Endothelial cell of hepatic sinusoid (primary cell): ENCODE results near the gene CDH16.
"Not testable (repeated sequence)": the region's sequence is repeated elsewhere in the genome, so short reads cannot be mapped to it uniquely, and the experiment has no call there.

Source experiments
- in situ Hi-C: cut with HindIII; loops from 2 replicates; pipeline ENCODE4 v1.10.0; 2017; ENCODE audit warnings: low sequenced_read_pairs

The CDH16 gene

DNA sequence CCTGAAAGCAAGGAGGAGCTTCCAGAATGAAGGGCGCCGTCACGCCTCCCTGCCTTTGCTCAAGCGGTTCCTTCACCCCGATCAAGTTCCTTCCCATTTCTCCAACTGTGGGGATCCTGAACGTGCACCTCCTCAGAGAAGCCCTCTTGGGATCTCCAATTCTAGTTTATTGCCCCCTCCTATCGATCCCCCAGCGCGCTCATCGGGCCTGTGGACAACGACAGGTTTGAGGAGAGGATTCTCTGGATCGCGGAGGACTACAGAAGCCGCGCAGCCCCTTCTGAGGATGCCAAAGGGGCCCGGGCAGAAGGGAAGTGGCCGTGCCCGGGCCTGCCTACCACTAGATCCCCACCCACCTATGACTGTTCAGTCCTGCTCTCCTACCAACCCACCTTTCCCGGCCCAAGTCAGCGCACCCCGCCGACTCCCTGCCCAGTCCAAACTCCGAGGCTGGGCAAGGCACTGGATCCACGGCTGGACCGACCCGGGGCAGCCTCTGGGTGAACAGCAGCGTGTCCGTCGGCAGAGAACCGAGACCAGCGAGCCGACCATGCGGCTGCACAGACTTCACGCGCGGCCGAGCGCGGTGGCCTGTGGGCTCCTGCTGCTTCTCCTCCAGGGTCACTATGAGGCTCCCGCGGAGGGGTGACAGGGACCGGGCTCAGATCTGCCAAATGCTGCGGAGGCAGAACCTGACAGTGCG lies 29.6 kb upstream of the CDH16 start:
- in situ Hi-C loops, result no loop called here

DNA sequence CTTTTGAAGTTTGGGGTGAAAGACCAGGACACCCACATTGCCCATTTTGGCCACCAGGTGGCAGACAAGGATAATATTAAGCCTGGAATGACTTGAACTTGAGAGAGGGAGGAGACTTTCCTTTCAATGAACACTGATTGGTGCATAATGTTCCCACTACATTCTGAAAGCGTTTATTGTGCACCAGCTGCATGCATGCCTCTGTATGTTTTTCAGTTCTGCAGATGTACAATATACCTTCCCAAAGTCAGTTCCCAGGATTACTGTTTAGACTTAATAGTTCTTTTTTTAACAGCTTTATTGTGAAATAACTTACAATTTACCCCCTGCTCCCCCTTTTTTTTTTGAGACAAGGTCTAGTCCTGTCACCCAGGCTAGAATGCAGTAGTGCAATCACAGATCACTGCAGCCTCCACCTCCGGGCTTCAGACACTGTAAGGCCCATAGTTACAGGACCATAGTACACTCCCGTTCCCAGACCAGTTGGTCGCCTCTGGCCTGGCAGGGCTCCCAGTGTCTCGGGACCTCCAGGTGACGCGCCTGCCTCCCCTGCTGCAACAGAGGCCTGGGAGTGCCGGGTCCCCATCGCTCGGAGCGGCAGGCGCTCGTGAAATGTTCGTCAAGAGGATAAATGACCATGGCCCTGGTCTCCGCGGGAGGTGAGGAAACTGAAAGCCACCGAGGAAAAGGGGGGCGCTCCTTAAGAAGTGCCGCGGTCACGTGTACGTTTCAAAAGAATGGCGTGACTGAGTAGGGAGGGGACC lies 28.8 kb upstream of the CDH16 start:
- in situ Hi-C loops, result no loop called here

- in situ Hi-C loops, result no loop called here
Observed at GRCh38 chr16:66946974-66947301, 28.3 kb upstream of the CDH16 start.

GRCh38 chr16:66946541-66946940 lies 27.9 kb upstream of the CDH16 start:
- in situ Hi-C loops, result no loop called here

DNA sequence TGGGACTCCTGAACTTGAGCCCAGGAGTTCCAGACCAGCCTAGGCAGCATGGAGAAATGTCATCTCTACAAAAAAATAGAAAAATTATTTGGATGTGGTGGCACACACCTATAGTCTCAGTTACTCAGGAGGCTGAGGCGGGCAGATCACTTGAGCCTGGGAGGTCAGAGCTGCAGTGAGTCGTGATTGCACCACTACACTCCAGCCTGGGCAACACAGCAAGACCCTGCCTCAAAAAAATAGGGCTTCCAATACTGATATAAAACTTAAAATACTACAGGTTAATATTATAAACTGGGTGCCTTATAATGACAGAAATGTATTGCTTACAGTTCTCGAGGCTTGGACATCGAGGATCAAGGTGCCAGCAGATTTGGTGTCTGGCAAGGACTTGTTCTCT lies 27.3 kb upstream of the CDH16 start:
- in situ Hi-C loops, result no loop called here

DNA sequence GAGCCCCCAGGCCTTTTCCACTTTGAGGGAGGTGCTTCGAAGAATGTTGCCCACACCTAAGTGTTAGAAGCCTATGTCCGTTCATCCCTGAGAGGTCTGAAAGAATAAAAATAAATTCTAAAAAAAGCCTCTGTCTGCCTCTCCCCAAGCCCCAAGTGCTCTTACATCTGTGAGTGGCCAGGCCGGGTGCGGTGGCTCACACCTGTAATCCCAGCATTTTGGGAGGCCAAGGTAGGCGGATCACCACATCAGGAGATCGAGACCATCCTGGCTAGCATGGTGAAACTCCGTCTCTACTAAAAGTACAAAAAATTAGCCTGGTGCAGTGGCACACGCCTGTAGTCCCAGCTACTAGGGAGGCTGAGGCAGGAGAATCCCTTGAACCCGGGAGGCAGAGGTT lies 26.3 kb upstream of the CDH16 start:
- in situ Hi-C loops, result not testable (repeated sequence)

DNA sequence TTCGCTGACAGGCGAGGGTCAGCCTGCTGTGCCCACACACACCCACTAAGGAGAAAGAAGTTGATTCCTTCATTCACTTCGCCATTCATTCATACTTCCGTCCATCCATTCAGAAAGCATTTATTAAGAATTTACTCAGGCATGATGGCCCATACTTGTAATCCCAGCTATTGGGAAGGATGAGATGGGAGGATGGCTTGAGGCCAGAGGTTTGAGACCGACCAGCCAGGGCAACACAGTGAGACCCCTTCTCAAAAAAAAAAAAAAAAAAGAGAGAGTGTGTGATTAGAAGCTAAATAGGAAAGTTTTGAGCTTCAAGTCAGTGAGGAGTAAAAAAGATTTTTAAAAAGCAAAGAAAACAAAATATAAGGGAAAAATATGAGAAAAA lies 25.4 kb upstream of the CDH16 start:
- in situ Hi-C loops, result no loop called here

DNA sequence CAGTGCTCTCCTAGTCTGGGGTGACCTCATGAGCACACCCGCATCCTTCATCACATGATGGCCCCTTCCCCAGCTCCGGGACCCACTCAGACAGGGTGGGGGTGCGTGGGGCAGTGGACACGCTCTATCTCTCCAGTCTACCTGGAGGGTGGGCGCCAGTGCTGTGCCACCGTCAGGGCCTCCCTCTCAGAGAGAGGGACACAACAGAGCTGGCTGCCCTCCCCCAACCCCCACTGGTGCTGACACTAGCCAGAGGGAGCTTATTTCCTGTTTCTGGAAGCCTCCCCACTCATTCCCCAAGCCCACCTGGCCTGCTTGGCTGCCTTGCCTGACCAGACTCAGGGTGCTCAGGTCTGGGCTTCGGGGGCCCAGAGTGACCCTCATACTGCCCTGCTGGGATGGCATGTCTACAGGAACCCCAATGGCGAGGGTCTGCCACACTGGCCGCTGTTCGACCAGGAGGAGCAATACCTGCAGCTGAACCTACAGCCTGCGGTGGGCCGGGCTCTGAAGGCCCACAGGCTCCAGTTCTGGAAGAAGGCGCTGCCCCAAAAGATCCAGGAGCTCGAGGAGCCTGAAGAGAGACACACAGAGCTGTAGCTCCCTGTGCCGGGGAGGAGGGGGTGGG lies 24.9 kb upstream of the CDH16 start:
- in situ Hi-C loops, result no loop called here

- in situ Hi-C loops, result no loop called here
Observed at GRCh38 chr16:66942981-66943380, 24.3 kb upstream of the CDH16 start.

- in situ Hi-C loops, result no loop called here
Observed at GRCh38 chr16:66940236-66940635, 21.6 kb upstream of the CDH16 start.

DNA sequence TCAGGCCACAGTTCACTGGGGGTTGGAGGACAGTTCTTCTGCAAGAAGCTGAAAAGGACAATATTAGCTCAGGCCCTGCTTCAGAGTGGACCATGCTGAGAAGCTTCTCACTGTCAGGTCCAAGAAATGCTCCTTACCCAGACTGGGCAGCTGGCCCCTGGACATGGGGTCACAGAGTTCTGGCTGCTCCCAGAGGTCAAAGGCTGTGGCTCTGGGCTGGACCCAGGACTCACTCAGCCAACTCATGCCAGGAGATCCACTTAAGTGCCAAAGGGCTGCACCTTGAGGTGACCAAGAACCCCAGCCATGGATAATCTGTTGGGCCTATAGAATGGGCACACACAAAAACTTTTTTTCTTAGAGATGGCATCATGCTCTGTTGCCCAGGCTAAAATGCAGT lies 20.7 kb upstream of the CDH16 start:
- in situ Hi-C loops, result loop anchor here (5.0 to 10.0 kb wide), 3 partner anchors 57 to 445 kb away; partner anchors contain the start of gene PDP2

- in situ Hi-C loops, result loop anchor here (5.0 to 10.0 kb wide), 3 partner anchors 56 to 447 kb away; partner anchors contain the start of gene PDP2
Observed at GRCh38 chr16:66937725-66938337, 19.1 kb upstream of the CDH16 start.

- in situ Hi-C loops, result loop anchor here (5.0 to 10.0 kb wide), 3 partner anchors 55 to 448 kb away; partner anchors contain the start of gene PDP2
Observed at GRCh38 chr16:66936889-66937554, 18.3 kb upstream of the CDH16 start.

- in situ Hi-C loops, result loop anchor here (5.0 to 10.0 kb wide), 3 partner anchors 54 to 448 kb away; partner anchors contain the start of gene PDP2
Observed at GRCh38 chr16:66936462-66936861, 17.8 kb upstream of the CDH16 start.

DNA sequence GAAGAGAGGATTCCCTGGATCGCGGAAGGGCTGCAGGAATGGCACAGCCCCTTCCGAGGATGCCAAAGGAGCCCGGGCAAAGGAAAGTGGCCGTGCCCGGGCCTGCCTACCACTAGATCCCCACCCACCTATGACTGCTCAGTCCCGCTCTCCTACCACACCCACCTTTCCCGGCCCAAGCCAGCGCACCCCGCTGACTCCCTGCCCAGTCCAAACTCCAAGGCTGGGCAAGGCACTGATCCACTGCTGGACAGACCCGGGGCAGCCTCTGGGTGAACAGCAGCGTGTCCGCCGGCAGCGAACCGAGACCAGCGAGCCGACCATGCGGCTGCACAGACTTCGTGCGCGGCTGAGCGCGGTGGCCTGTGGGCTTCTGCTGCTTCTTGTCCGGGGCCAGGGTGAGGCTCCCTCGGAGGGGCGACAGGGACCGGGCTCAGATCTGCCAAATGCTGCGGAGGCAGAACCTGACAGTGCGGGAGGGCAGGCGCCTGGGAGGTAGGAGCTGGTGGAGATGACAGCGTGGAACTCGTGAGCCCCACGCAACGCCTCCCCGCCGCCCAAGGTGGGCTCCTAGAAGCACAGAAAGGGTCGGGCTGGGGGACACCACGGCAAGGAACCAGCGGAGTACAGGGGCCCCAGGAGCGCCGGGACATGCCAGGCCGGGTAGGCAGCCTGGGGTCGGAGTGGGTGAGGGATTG lies 16.8 kb upstream of the CDH16 start, which contains the start of gene CES2:
CES2 (plus strand) TSS at position 203 of the 698 bp plus-strand sequence; CDS start at position 323, 120 bp downstream.
- in situ Hi-C loops, result loop anchor here (5.0 to 10.0 kb wide), 3 partner anchors 53 to 449 kb away; partner anchors contain the start of gene PDP2

DNA sequence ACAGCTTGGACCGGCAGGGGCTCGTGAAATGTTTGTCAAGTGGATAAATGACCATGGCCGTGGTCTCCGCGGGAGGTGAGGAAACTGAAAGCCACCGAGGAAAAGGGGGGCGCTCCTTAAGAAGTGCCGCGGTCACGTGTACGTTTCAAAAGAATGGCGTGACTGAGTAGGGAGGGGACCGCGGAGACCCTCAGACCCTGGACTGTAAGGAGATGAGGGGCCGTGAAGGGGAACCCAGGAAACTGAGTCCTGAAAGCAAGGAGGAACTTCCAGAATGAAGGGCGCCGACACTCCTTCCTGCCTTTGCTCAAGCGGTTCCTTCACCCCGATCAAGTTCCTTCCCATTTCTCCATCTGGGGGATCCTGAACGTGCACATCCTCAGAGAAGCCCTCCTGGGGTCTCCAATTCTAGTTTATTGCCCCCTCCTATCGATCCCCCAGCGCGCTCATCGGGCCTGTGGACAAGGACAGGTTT lies 16.2 kb upstream of the CDH16 start:
- in situ Hi-C loops, result loop anchor here (5.0 to 10.0 kb wide), 3 partner anchors 53 to 450 kb away; partner anchors contain the start of gene PDP2

- in situ Hi-C loops, result loop anchor here (10.0 kb wide), 1 partner anchor 451 kb away; no protein-coding TSS in a partner anchor
Observed at GRCh38 chr16:66934138-66934838, 15.6 kb upstream of the CDH16 start, which contains the start of gene CIAO2B. TSS of gene CIAO2B (minus strand) at chr16:66934402. CDS start at chr16:66934364, 38 bp downstream.

GRCh38 chr16:66933776-66934137 lies 15.1 kb upstream of the CDH16 start:
- in situ Hi-C loops, result loop anchor here (10.0 kb wide), 1 partner anchor 451 kb away; no protein-coding TSS in a partner anchor

- in situ Hi-C loops, result loop anchor here (10.0 kb wide), 1 partner anchor 453 kb away; no protein-coding TSS in a partner anchor
Observed at GRCh38 chr16:66932076-66932475, 13.4 kb upstream of the CDH16 start.
